PC-9 (cell line): Measurements from ENCODE around the gene SPRED3. TPM values are rescaled to one million over a fixed set of nuclear protein-coding genes. Genes with fewer than 3 reads are reported as not detected.

Experiments used
- BruUV-seq: library from RNA; stranded (reverse); fragments of 400-500 nt; replicated peaks from 2 replicates; lab custom pipeline; 2021; lab: Mats Ljungman, UMichigan
- CTCF ChIA-PET: fragments of 300-600 bp; sonication (Branson Sonifier 250); formaldehyde crosslinking; loops from one replicate; lab custom pipeline; 2022; ENCODE audit warnings: antibody characterized with exemption; lab: Charles Lee
- POLR2A ChIA-PET: fragments of 300-600 bp; sonication (Branson Sonifier 250); formaldehyde crosslinking; loops from one replicate; lab custom pipeline; 2022; ENCODE audit warnings: antibody characterized with exemption; ENCODE audit not compliant: unreplicated experiment; lab: Charles Lee
- DNase-seq, 2 experiments: peaks; one replicate each; pipeline versions ENCODE4 v3.0.0 to v3.0.0-alpha.2; 2015 to 2022; ENCODE audit warnings: mixed read lengths in 1 of 2
- H2AFZ ChIP-seq: fragments of 200-600 bp; sonication (generic); 2 replicates; pipeline ENCODE4 v1.8.1; 2017; ENCODE audit warnings: antibody characterized with exemption
- H3F3A ChIP-seq: fragments of 200-600 bp; sonication (generic); 2 replicates; pipeline ENCODE4 v1.8.1; 2017; ENCODE audit warnings: antibody characterized with exemption, mild to moderate bottlenecking, low read depth; ENCODE audit not compliant: insufficient read depth
- H3K27ac ChIP-seq: fragments of 200-600 bp; sonication (generic); 2 replicates; pipeline ENCODE4 v1.6.1; 2016; ENCODE audit warnings: mixed run types
- H3K27me3 ChIP-seq: fragments of 200-600 bp; sonication (generic); 2 replicates; pipeline ENCODE4 v1.6.1; 2016; ENCODE audit warnings: low read depth, mixed run types; ENCODE audit not compliant: insufficient read depth
- H3K36me3 ChIP-seq: fragments of 200-600 bp; sonication (generic); 2 replicates; pipeline ENCODE4 v1.6.1; 2016; ENCODE audit warnings: low read depth, mixed run types
- H3K4me1 ChIP-seq: fragments of 200-600 bp; sonication (generic); replicated peaks from 2 replicates; pipeline ENCODE4 v1.6.1; 2016; ENCODE audit warnings: mixed run types; ENCODE audit not compliant: insufficient read depth
- H3K4me2 ChIP-seq: fragments of 200-600 bp; sonication (generic); 2 replicates; pipeline ENCODE4 v1.6.1; 2017; ENCODE audit warnings: mixed run types
- H3K4me3 ChIP-seq: fragments of 200-600 bp; sonication (generic); 2 replicates; pipeline ENCODE4 v1.6.1; 2016; ENCODE audit warnings: mixed run types
- H3K79me2 ChIP-seq: fragments of 200-600 bp; sonication (generic); 2 replicates; pipeline ENCODE4 v1.6.1; 2017; ENCODE audit warnings: low read depth, mixed run types
- H3K9me2 ChIP-seq: fragments of 200-600 bp; sonication (generic); 2 replicates; pipeline ENCODE4 v1.8.1; 2017; ENCODE audit warnings: mild to moderate bottlenecking; ENCODE audit not compliant: insufficient read depth
- H3K9me3 ChIP-seq: fragments of 200-600 bp; sonication (generic); 2 replicates; pipeline ENCODE4 v1.8.1; 2016; ENCODE audit warnings: low read depth; ENCODE audit not compliant: insufficient read depth
- H4K20me1 ChIP-seq: fragments of 200-600 bp; sonication (generic); 2 replicates; pipeline ENCODE4 v1.8.1; 2017; ENCODE audit not compliant: insufficient read depth
- CTCF ChIP-seq: fragments of 200-600 bp; sonication (generic); conservative IDR thresholded peaks from 2 replicates; pipeline ENCODE4 v1.6.1; 2017; ENCODE audit warnings: mixed run types, antibody characterized with exemption, mild to moderate bottlenecking, moderate library complexity
- EZH2 ChIP-seq: fragments of 200-600 bp; sonication (generic); IDR thresholded peaks from 2 replicates; pipeline ENCODE4 v1.8.0; 2017; ENCODE audit warnings: antibody characterized with exemption, low read depth
- intact Hi-C: fragments of 100-400 bp; cut with micrococcal nuclease; formaldehyde crosslinking; loops from one replicate; pipeline ENCODE4 v1.10.0; 2022; ENCODE audit not compliant: unreplicated experiment
- total RNA-seq: library from RNA; stranded (reverse); gene quantifications from 2 replicates; pipeline ENCODE4 v1.2.3, GENCODE V29; 2021

The SPRED3 gene
- total RNA-seq, 1 experiment from 2014 or later = 5.4 TPM

- ChIA-PET CTCF (no interaction called here), POLR2A (interaction anchor here (0.6 to 0.7 kb wide), 2 partner anchors 12 to 30 kb away, joined by 5 to 7 read pairs; no protein-coding TSS in a partner anchor)
- no peak overlapping the region for H2AFZ ChIP-seq
- no peaks in the 10 kb centered on the region for H3K36me3 ChIP-seq
- no peaks in the 10 kb centered on the region for H4K20me1 ChIP-seq
- H3K4me3 ChIP-seq = no peak overlapping the region
- peaks cover 6% of the 10 kb centered on the region; the same call in 1 of the 2 replicates for H3K4me1 ChIP-seq
- TF ChIP-seq CTCF (no peak), EZH2 (no peak)
- H3K9me3 ChIP-seq = no peaks in the 10 kb centered on the region
- no TSS peak for BruUV-seq
- intact Hi-C loops = no loop called here
- no peak for DNase-seq
- H3F3A ChIP-seq = no peaks in the 10 kb centered on the region; the same call in 1 of the 2 replicates
- no peak overlapping the region for H3K27ac ChIP-seq
- no peak overlapping the region for H3K4me2 ChIP-seq
- H3K27me3 ChIP-seq = 0 out of 2 replicates have a peak, but pooled peaks cover 5% of the 10 kb centered on the region
- no peaks in the 10 kb centered on the region for H3K79me2 ChIP-seq
- H3K9me2 ChIP-seq = no peaks in the 10 kb centered on the region
Measured at GRCh38 chr19:38367041-38367440, 21.5 kb upstream of the SPRED3 start.

- no TSS peak for BruUV-seq
- CTCF ChIA-PET = no interaction called here
- H3K4me1 ChIP-seq = peaks cover 7% of the 10 kb centered on the region; the same call in 1 of the 2 replicates
Measured at GRCh38 chr19:38369584-38369983, 18.9 kb upstream of the SPRED3 start.

GRCh38 chr19:38370299-38370698 lies 18.2 kb upstream of the SPRED3 start:
- POLR2A ChIA-PET = interaction anchor here (0.8 kb wide), 1 partner anchor 93 kb away, joined by 5 read pairs; no protein-coding TSS in a partner anchor
- CTCF ChIA-PET = no interaction called here
- Histone ChIP-seq H3K79me2 (peaks cover 5% of the 10 kb centered on the region), H3K27me3 (no peaks in the 10 kb centered on the region), H3K27ac (no peak overlapping the region), H3K4me1 (peaks cover 7% of the 10 kb centered on the region; the same call in 1 of the 2 replicates), H3K9me2 (no peaks in the 10 kb centered on the region), H3K36me3 (no peaks in the 10 kb centered on the region), H3K4me2 (no peak overlapping the region), H3K4me3 (no peak overlapping the region), H3F3A (peaks cover 5% of the 10 kb centered on the region), H2AFZ (no peak overlapping the region), H3K9me3 (no peaks in the 10 kb centered on the region), H4K20me1 (no peaks in the 10 kb centered on the region)
- DNase-seq = no peak
- TF ChIP-seq EZH2 = no peak
- TF ChIP-seq CTCF = no peak
- intact Hi-C loops = no loop called here
- BruUV-seq = no TSS peak

More at GRCh38 chr19:38369584-38369983, 18.9 kb upstream of the SPRED3 start:
- H4K20me1 ChIP-seq = no peaks in the 10 kb centered on the region
- H3K27ac ChIP-seq = no peak overlapping the region
- DNase-seq = no peak
- no peaks in the 10 kb centered on the region for H3K79me2 ChIP-seq
- no peak overlapping the region for H3K4me3 ChIP-seq
- H3F3A ChIP-seq = peaks cover 5% of the 10 kb centered on the region
- H3K27me3 ChIP-seq = 0 out of 2 replicates have a peak, but pooled peaks cover 4% of the 10 kb centered on the region
- H2AFZ ChIP-seq = no peak overlapping the region
- no peaks in the 10 kb centered on the region for H3K9me3 ChIP-seq
- intact Hi-C loops = no loop called here
- H3K4me2 ChIP-seq = no peak overlapping the region
- POLR2A ChIA-PET = no interaction called here
- TF ChIP-seq EZH2 (no peak), CTCF (no peak)
- no peaks in the 10 kb centered on the region for H3K36me3 ChIP-seq
- no peaks in the 10 kb centered on the region for H3K9me2 ChIP-seq
